T47D (cell line): Measurements from ENCODE around the gene OR2AE1.
A peak's percentile ranks its signal among the peaks of the same experiment; 100 is the strongest.
"Not testable (repeated sequence)": the region's sequence is repeated elsewhere in the genome, so short reads cannot be mapped to it uniquely, and the experiment has no call there.

Experiments
- DNase-seq, 2 experiments: peaks; one replicate each; pipeline versions ENCODE4 v3.0.0 to v3.0.0-alpha.2; 2011 to 2012; ENCODE audit warnings: low read depth in 1 of 2, low spot score in 1 of 2
- JUND ChIP-seq: IDR thresholded peaks from 2 replicates; pipeline ENCODE4 v1.6.1; 2012; ENCODE audit warnings: low read depth
- in situ Hi-C: cut with HindIII; loops from 2 replicates; pipeline ENCODE4 v1.10.0; 2016; ENCODE audit warnings: low sequenced_read_pairs, low pct_unique_long_range_greater_than_20kb

The OR2AE1 gene

DNA sequence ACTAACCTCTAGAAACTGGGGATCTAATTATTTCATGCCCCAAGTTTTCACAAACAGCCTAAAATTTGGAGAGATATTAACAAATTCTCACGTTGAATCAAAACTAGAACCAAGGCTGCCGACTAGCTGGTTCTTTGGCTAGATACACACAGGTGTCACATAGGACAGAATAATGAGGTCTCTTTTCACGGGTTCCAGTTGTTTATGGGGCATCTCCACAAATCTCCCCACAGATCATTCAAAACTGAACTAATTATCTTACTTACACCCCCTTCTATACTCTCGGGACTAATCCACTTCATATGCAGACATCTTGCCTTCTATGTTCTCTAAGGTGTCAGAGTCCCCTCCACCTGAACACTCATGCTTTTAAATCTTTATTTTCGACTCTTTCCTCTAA is 16.4 kb upstream of the OR2AE1 start:
- no peak for TF ChIP-seq JUND
- in situ Hi-C loops: no loop called here
- DNase-seq: no peak

DNA sequence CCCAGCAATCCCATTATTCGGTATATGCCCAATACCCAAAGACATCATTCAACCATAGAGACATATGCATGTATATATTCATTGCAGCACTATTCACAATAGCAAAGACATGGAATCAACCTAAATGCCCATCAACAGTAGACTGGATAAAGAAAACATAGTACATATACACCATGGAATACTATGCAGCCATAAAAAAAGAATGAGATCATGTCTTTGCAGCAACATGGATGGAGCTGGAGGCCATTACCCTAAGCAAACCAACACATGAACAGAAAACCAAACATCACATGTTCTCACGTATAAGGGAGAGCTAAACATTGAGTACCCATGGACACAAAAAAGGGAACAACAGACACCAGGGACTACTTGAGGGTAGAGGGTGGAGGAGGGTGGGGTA is 13.5 kb upstream of the OR2AE1 start:
- DNase-seq: not testable (repeated sequence)

DNA sequence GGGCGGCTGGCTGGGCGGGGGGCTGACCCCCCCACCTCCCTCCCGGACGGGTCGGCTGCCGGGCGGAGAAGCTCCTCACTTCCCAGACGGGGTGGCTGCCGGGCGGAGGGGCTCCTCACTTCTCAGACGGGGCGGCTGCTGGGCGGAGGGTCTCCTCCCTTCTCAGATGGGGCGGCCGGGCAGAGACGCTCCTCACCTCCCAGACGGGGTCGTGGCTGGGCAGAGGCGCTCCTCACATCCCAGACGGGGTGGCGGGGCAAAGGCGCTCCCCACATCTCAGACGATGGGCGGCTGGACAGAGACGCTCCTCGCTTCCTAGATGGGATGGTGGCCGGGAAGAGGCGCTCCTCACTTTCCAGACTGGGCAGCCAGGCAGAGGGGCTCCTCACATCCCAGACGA is 11.5 kb upstream of the OR2AE1 start:
- in situ Hi-C loops, DNase-seq: not testable (repeated sequence)

More for the DNA sequence above, 13.5 kb upstream of the OR2AE1 start:
- in situ Hi-C loops: not testable (repeated sequence)

DNA sequence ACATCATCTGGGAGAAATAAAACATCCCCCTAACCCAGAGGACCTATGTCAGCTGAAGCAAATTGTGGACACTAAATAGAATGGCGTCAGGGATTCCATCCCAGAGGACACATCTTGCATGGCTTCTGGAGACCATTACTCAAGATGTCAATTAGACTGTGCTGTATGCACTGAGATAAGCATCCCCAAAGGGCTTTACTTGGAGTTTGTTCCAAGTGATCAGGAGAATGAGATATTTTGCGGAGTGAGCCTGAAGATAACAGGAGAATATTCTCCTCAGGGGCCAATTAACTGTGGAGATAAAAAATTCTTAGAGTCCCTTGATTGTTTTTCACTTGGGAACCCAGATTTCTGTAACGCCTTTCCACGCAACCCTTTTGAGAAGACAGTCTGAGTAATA is 4.5 kb upstream of the OR2AE1 start:
- TF ChIP-seq JUND: no peak
- no peak for DNase-seq
- in situ Hi-C loops: no loop called here

DNA sequence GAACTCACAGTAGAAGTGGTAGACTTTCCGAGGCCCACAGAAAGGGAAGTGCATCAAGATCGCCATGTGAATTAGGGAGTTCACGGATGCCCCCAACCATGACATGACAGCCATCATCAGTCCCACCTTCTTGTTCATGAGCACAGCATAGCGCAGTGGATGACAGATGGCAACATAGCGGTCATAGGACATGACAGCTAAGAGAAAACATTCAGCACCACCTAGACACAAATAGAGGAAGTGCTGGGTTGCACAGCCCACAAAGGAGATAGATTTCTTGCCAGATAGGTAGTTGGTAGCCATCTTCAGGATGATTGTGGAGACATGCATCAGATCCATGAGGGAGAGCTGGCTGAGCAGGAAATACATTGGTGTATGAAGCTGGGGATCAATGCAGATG is 342 bp downstream of the OR2AE1 start:
- in situ Hi-C loops: no loop called here
- no peak for DNase-seq
- TF ChIP-seq JUND: no peak

DNA sequence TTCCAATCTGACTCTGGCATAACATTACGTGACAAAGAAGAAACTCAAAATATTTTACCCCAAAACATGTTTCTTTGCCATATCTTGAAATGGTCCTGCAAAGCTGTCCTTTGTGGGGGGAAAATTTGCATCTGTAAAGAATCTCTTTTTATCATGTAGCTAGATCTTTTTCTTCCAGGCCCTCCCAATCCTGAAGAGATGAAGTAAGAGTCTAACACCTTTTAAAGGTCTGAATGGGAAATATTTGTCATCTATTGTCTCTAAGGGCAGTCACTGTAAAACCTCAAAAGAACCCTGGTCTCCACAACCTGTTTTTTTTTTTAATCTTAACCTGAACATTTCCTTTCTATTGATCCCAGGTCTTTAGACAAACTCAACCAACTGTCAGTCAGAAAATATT is 8.6 kb downstream of the OR2AE1 start:
- DNase-seq: no peak
- no peak for TF ChIP-seq JUND
- in situ Hi-C loops: no loop called here

DNA sequence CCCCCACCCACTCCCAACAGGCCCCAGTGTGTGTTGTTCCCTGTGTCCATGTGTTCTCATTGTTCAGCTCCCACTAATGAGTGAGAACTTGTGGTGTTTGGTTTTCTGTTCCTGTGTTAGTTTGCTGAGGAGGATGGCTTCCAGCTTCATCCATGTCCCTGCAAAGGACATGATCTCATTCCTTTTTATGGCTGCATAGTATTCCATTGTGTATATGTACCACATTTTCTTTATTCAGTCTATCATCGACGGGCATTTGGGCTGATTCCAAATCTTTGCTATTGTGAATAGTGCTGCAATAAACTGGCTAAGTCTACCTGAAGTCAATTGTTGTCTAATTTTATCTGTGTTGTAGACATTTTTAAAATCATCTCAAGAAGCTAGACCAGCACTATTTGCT is 9.4 kb downstream of the OR2AE1 start:
- in situ Hi-C loops: not testable (repeated sequence)

DNA sequence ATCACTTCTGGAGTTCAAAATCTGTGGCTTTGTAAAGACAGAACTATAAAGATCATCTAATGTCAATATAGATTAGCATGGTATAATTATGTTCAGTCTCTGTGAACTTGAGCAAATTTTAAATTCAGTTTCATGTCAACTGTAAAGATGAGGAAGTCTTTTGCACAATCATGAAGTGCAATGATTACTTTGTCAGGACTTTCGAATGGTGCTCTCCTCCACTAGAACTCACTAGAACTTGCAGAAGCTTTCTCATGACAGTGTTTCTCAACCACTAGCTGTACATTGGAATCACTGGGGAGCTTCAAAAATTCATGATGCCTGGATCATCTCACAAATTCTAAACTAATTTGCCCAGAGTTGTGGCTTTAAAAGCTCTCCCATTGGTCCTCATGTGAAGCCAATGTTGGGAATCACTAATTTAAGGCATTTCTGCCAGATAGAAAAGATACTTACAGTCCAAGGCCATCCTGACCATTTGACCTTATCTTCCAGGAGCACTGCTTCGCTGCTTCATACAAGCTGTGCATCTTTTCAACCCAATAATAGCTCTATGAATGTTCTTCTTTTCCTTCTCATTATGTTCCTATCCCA is 12.9 kb downstream of the OR2AE1 start:
- DNase-seq: peak in 1 of 2 experiments; percentile 7
- no peak for TF ChIP-seq JUND
- in situ Hi-C loops: no loop called here

More for the DNA sequence above, 9.4 kb downstream of the OR2AE1 start:
- not testable (repeated sequence) for DNase-seq

DNA sequence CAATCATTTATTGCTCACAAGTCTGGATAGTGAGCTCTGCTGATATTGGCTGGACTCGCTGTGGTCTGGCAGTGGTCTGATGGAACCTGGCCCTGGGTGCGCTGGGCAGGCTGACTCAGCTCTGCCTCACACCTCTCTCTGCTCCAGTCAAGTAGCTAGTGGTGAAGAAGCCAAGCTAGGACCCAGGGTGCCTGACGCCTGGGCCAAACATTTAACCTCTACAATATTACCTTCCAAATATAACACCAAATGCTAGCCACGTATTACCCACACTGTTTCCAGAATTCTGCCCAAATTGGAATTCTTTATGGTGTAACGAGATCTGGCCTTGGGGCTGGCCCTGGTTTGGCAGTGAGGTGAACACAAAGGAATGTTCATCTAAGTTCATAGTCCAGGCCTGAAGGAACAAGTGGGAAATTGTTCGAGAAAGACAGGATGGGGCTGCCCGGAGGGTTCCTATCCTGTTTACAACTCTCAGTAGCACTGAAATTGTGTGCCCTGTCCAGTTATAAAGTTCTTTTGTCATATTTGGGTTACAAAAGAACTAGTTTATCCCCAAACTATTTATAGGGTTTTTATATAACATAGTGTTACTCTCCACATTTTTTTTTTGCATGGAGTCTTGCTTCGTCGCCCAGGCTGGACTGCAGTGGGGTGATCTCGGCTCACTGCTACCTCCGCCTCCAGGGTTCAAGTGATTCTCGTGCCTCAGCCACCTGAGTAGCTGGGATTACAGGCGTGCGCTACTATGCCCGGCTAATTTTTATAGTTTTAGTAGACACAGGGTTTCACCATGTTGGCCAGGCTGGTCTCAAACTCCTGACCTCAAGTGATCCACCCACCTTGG is 16.3 kb downstream of the OR2AE1 start:
- peak in 1 of 2 experiments; percentile 7 for DNase-seq
- in situ Hi-C loops: no loop called here
- no peak for TF ChIP-seq JUND

DNA sequence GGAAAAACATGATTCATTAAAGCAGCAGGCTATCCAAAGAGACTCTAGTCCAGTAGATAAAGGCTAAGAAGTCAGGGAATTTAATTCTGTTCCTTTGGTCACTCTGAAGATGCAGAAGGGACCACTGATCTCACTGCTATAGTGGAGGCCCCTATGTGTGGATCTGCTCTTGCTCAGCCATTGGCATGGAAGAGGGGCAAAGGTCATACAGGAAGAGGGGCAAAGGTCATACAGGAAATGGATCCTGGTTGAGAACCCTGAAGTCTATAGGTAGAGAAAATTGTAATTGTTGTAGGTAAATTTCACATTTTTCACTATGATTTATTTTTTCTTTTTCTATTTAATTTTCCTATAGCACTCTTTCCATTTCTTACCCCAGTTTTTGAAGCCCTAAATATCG is 21.6 kb downstream of the OR2AE1 start:
- TF ChIP-seq JUND: no peak
- no peak for DNase-seq
- in situ Hi-C loops: no loop called here

DNA sequence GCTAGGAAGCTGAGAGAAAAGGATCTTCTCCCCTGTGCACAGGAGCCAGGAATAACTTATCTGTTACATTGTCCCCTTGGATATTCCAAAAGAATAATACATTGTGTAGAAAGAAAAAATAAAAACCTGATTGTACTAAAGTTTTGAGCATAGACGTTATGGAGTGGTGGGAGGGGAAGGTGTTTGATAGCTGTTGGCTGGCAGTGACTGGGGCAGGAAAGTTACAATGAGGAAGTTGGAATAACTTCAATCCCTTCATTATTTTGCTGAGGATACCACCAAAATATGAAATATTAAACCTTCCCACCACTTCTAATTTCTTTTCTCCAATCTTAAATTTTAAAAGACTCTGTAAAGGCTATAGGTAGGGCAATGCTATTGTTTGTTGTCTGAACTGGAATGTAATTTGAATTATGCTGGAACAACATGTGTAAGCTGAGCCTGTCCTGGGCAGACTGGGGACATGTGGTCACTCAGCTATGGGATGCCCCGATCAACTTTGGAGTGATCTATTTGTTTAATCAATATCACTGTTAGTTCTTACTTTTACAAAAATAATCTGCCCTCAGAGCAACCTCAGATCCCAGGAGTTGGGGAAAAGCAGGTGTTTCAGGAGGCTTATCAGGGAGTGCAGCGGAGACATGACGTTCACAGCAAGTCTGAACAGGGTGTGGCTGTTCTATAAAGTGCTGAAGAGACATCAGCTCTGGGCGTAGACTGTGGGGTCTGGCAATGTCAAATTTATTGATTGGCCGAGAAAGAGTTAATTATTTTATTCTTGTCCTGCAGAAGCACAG is 28.2 kb downstream of the OR2AE1 start:
- in situ Hi-C loops: no loop called here
- TF ChIP-seq JUND: no peak
- no peak for DNase-seq

DNA sequence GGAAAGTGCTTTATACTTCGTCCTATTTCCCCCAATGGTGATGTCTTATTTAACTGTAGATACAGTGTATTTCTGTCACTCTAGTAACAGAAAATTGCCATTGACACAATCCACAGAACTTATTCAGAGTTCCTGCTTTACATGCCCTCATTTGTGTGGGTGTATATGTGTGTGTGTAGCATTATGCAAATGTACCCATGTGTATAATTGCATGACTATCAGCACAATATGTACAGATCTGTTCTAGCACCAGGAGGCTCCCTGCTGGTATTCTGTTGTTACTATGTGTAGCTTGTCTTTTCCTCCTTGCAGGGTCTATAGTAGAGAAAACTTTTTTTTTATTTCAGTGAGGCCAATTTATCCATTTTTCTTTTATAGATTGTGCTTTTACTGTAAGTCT is 32.5 kb downstream of the OR2AE1 start:
- TF ChIP-seq JUND: no peak
- no peak for DNase-seq
- in situ Hi-C loops: no loop called here

DNA sequence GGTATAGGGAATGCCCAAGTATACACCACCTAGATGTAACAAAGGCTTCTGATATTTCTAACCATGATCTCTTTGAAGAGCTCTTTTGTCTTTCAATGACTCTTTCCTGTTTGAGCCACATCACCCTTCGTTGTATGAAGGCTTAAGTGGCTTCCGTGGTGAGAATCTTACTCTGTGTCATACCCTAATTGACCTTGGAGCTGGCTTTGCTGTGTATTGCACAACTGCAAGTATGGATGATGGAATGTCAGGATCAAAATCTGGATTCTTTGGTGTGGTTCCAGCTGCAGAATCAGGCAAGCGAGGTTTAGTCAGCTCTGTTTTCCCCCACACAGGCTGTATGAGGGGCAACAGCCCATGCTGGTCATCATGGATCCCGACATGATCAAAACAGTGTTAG is 33.0 kb downstream of the OR2AE1 start:
- DNase-seq: no peak
- no peak for TF ChIP-seq JUND
- in situ Hi-C loops: no loop called here
